Measurements from ENCODE around the gene TREH.

TREH gene

DNA sequence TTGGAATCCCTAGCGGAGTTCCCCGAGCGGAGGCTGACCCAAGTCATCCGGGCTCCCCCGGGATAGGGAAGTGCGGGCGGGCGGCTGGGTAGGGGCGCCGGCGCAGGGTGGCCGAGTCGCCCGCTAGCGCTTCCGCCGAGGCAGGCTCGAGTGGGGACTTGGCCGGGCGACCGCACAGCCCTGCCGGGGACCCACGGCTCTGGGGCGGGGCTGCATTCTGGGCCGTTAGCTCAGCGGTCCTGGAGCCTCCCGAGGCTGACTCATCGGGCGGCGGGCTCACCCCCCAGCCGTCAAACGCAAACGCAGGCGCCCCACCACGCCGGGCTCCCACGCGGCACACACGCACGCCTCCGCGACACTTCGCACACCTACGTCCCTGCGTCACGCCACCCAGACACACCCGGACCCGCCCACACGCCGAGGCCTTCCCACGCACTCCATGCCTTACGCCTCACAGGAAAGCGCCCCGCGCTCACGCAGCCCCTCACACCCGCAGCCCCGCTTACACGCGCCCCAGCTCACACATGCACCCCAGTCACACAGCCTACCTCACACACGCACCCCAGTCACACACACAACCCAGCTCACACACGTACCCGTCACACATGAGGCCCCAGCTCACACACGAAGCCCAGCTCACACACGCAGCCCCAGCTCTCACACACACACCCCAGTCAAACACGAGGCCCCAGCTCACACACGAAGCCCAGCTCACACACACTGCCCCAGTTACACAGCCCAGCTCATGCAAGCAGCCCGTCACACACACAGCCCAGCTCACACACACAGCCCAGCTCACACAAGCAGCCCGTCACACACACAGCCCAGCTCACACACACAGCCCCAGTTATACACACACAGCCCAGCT is 70.9 kb downstream of the TREH start:
- peak; percentile 74 for DNase-seq

DNA sequence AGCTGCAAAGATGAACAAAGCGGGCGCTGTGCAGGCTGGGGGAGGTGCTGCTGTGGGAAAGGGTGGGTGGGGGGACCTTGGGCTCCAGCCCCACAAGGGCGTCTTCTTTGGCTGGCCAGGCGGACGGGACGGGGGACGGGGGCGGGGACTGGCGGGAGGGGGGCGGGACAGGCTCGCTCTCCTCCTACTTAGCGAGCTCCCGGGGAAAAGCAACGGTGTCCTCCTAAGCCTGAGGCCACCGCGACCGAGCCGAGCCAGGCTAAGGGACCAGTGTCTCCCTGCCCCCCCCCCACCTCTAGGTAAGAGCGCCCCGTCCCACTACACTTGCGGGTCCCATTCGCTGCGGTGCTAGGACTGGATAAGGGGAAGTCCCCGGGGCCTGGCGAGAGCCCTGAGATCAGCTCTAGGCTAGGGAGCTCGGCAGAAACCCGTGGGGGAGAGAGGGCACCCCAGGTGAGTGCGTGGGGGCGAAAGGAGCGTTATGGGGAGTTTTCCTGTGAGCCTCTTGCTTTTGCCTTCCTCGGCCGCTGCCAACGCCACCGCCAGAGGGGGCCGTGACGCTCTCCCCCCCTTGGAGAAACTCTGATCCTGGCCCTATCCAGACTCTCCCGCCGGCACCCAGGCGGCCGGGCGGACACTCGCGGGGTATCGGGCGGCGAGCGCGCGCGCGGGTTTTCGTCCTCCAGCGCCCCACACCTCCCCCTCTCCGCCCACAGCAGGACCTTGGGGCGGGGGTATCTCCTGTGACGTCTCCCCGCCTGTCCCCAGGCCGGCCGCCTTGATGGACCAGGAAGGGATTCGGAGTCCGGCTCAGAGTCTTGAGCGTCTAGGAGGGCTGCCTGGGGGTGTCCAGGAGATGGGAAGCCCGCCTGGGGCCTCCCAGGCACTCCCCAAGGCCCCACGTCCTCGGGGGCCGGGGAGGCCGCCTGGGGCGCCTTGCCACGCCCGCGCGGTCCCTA is 71.8 kb downstream of the TREH start, which contains the start of gene PHLDB1:
Gene PHLDB1 (plus strand): TSS at position 215 of the 959 bp plus-strand sequence. CDS start 6,222 bp downstream, outside the sequence.
- DNase-seq, result peak; percentile 80

All from retina (tissue), 1 donor.